Renal cortex interstitium (tissue), 11 donors: ENCODE data around the gene EIF5B. TPM values are rescaled to one million over a fixed set of nuclear protein-coding genes. Genes with fewer than 3 reads are reported as not detected.

Experiments
- DNase-seq, 11 donors: peaks; one replicate each; pipeline ENCODE4 v3.0.0-alpha.2; 2013; ENCODE audit warnings: low read depth in 9 of 11, low spot score in 4 of 11; ENCODE audit errors: extremely low read depth in 1 of 11
- polyA plus RNA-seq, 3 donors: library from polyadenylated mRNA; unstranded; fragments of 120-200 nt; gene quantifications; one replicate each; pipeline ENCODE4 v1.2.1, GENCODE V29; 2013; ENCODE audit not compliant: insufficient read length in 3 of 3

EIF5B gene
- polyA plus RNA-seq, 3 donors, result 66.0 to 78.0 (median 72.0) TPM

DNA sequence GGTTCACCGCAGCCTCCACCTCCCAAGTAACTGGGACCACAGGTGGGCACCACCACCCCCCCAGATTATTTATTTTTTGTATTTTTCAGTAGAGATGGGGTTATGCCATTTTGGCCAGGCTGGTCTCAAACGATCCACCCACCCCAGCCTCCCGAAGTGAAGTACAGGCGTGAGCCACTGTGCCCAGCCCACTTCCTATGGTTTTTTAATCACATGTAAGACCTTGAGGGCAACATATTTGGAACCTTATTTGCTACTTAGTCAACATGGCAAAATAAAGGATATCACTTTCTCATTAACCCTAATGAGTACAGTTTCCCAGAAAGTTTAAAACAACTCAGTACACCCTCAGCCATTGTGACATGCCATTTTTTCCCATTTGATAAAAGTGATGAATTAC lies 64.7 kb downstream of the EIF5B start:
- DNase-seq, result no peak

DNA sequence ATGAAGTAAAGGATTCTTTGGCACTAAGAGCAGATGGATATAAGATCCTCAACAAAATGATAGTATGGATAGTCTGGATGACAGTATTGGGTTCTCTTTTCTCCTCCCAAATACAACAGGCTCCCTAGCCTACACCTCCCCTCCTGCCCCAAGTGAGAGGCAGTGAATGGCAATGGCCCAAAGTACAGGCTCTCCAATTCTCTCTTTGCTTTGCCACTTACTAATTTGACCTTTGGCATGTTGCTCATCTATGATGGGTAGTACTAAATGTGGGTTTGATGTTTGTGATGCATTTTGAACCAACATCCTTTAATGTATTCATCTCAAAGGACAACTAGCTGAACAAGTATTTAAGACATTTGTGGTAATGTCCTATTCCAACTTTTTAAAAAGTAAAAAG lies 65.9 kb downstream of the EIF5B start:
- no peak for DNase-seq

DNA sequence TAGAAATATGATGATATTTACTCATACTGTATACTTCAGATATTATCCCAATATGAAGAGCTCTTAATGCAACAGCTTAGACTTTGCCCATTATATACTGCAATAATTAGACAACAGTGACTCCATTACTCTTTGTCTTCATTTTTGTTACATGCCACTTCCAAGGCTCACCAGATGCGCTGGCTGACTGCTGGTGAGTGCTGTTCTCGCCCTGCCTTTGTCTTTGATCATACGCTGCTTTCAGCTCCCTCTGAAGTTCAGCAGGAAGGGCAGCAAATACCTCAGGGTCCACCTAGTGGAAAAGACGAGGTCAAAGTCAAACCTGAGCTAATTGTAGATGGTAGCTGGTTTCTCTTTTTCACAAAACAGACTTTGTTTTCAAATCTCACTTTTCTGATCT lies 66.3 kb downstream of the EIF5B start:
- peak in 7 of 11 donors; percentile 8 to 28 (median 12) for DNase-seq

DNA sequence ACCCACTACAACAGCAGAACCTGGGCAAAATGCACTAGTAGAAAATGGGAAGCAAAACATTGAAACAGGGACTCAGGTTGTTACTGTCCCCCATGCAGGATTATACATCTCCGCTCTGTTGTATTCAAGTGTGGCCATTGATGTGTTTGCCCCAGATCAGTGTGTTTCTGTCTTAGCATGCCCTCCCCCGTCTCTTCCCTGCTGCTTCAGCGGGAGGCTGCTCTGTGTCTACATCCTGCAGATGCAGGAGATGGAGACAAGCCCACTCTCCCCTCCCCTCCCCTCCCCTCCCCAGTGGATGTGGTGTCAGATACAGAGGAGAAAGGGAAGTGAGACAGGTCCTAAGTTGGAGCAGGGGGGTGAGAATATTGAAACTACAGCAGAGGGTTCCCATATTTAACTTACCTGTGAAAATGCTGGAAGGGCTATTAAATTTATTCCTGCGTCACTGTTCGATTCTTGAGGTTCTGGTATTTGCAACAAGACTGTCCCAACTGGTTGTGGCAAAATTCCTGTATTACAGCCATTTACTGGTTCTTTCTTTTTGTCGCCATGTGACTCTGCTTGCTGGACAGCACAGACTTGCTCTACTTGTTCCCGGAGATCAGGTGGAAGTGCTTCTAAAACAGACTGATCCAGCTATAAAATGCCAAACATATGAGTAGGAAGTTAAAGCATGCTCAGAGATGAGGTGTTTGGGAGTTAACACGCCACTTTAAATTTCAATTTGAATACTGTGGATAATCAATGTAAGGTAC lies 67.0 kb downstream of the EIF5B start:
- DNase-seq, result peak in 2 of 11 donors; percentile 3 to 6

DNA sequence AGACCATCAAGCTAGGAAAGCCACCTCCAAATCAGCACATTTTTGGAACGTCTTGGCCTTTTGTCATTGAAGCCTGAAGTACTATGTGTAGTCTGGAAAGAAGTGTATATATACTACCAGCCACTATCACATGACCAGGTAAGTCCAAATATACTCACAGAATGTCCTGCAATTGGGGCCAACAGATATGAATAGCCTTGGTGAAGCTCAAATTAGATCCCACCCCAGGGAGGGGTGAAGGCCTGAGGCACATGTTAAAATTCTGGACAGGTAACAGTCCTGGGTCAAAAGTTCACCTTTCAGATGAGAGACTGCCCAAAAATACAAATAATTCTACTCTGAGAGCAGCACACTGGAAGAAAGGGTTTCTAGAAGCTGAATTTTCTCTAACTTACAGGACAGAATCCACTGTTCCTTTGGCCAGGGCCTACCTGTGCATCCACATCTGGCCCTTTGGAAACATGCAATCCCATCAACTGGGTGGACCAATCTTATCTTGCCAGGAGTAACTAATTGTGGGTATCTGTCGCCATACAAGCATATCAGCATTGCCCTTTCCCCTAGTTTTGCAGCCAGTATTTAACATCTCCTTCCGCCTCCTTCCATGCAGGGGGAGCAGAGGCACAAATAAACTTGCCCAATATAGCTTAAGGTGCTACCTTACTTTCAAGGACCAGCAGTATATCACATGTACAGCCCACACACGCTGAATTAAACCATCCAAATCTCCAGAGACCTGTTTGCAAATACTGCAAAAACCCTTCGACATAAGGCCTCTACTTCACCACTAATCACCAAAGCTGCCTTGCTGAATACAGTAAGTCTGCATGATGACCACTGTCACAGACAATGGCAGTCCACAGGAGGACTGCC lies 67.8 kb downstream of the EIF5B start:
- no peak for DNase-seq

DNA sequence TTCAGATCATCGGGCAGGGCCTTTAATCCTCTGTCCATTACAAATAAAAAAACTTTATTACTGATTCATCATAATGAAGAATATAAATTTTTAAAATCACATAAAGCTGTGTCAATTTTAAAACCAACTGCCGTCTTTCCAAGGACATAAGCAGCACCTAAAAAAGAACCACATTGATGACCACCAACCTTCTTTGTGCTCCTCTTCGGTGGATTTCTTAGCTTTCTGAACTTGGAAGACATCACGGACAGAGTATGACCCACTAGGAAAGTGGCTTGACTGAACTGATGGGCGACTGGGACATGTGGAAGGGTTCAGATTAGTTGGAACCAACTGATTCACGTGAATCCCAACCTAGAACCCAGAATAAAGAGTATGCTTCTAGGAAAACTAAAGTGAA lies 68.9 kb downstream of the EIF5B start:
- no peak for DNase-seq

DNA sequence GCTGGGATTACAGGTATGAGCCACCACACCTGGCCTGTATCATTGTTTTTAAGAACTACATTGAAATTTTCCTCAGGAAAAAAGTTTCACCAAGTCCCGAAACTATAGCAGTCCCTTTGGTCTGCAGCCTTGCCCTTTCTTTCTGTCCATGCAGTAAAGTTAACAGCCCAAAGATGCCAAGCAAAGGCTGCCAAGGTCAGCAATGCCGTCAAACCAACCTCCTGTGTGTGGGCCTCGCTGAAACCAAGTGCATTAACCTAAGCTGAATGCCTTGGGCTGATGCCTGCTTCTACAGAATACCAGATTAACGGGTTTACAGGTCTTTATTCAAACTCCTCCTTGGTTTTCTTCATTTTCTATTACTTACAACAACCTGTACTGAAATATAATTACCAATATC lies 73.1 kb downstream of the EIF5B start:
- DNase-seq, result no peak

DNA sequence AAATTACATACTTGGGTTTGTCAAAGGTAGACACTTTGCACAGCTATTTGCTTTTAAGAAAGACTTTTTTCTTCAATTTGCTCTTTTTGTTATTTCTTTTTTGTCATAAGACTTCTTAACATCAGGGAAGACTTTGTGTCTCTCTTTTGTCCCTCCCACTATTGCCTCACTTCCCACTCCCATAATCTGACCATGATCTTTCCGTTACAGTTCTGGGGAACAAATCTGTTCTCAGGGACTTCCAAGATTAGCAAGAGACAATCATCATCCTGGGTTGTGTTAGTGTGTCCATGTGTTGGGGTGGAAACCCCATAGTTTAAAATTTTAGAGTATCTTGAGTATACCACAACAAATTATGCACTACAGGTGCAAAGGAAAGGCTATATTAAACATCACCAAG lies 77.4 kb downstream of the EIF5B start:
- no peak for DNase-seq

DNA sequence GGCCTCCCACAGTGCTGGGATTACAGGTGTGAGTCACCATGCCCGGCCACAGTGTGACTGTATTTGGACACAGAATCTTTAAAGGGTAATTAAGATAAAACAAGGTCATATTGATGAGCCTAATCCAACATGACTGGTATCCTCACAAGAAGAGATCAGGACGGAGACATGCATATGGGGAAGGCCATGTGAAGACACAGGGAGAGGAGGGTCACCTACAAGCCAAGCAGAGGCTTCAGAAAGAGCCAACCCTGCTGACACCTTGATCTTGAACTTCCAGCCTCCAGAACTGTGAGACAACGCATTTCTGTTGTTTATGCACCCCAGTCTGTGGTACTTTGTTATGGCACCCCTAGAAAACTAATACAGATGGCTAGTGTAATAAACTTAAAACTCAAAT lies 80.2 kb downstream of the EIF5B start:
- no peak for DNase-seq

DNA sequence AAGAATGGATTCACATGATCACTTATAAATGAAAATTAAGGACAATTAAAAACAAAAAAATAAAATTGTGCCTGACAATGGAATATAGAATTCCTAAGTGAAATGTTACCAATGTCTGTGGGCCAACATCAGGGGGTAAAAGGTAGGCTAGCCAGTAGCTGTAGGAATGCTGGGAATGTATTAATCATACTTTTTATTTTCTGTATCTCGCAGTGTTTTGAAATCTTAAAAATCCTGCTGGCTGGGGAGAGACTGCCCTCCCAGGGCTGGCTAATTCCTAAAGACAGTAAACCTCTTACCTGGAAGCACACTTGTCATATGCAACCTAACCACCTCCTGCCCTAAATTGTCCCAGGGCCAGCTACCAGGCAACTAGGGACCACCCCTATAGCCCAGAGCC lies 82.8 kb downstream of the EIF5B start:
- DNase-seq, result no peak

DNA sequence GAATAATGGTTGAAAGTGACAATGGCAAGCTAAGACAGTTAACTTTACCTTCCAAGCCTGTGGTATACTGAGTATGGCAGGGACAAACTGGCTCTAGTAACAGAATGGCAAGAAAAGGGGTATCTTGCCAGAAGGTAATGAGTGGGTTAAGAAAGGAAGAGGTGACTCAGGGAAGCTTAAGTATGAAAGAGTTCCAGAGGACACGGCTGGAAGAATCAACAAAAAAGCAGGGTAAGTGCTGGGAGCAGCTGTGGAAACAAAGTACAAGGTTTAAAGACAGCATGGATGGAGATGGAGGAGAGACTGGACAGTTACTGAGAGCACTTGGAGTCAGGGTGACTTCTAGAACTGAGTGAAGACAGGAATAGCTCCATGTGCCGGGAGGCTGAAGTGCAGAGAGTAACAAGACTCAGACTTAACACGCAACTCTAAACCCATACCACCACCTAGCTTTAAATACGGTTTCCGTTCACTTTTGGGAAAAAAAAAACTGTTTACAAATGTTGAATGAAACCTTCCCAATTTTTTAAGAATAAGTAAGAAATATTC lies 83.6 kb downstream of the EIF5B start:
- DNase-seq, result no peak

DNA sequence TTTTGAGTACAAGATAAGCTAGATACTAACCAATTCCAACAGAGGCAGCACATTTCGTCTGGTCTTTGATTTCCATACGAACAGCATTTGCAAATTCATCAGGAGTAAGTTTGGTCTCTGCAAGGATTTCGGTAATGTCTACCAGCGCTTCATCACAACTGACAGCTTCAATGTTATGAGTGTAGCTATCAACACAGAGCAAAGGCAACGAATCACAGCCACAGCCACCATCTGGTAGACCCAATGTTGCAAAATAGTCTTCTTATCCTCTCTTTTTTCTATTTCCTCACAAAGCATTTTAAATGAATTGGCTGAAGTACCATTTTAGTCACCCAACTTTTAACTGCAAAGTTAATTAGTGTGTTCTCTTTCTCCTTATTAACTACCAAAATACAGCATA lies 84.3 kb downstream of the EIF5B start:
- DNase-seq, result no peak

DNA sequence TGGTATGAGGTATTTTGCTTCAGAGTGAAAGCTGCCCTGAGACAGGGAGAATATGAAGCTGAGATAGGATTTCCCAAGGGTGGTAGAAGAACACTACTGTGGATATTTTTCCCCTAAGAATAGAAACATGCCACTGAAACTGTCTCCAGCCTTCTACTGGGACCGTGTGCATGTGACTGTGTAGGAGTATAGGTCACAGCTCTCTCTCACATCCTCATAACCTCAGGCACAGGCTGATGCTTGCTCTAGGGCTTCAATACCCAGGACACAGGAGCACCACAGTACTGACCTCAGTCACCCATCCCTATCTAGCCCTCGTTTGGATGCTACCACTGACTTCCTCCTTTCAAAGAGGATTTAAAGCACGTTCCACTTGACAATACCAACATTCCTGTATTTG lies 85.4 kb downstream of the EIF5B start:
- DNase-seq, result no peak

DNA sequence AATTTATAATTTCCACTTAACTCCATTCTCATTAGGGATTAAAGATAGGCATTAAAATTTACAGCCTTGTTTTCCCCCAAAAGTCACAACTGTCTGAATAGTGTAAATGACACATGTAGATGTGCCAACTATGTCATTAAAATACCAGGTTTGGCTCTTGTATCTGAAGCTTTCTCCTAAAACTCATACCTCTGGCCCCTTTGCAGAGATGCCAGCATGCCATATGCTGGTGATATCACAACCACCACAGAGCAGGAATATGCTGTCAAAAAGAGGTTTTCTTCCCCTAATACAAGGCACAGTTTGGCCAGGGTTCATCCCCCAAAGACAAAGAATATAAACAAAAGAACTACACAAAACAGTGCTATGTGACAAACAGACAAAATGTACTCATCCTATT lies 87.2 kb downstream of the EIF5B start:
- no peak for DNase-seq

DNA sequence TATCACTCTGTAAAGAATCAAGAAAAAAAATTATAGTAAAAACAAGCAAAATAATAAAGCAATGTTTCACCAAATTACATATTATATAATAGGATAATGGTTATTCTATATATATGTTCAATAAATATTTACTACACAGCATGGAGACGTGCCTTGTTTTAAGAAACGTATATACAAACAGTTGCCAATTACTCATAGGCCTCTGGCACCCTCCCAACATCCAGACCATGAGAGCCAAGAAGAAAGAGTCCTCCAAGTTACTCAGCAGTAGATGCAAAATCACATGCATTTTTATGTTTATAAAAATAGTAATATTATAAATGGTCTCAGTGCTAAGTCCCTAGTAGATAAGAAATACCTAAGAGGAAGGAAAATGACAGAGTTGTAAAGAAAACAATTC lies 87.8 kb downstream of the EIF5B start:
- no peak for DNase-seq

DNA sequence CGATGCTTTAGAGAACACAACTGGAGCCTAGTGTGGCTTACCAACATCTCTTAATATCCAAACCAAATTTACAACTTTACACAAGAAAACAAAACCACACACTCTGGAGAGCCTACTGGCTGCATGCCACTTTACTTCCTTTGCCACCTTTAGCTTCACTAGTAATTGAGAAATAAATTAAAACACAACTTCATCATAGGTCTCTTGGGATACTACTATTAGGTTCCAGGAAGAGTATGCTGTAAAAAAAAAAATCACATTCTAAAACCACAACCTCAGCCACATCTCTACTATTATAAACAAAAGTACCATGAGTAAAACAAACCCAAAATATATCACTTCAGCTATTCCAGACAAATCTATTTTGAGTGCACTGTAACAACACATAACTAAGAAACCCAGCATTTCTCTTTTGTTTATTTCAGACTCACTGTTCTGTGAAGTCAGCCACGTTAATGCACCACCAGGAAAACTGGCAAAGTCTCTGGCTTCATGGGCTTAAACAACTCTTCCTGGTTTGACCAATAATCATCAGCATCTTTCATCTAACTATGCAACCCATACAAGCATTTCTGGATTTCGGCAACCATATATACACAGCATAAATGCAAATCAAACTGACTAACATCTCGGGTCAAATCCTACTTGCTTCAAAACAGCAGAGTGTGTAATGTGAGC lies 93.6 kb downstream of the EIF5B start:
- no peak for DNase-seq

DNA sequence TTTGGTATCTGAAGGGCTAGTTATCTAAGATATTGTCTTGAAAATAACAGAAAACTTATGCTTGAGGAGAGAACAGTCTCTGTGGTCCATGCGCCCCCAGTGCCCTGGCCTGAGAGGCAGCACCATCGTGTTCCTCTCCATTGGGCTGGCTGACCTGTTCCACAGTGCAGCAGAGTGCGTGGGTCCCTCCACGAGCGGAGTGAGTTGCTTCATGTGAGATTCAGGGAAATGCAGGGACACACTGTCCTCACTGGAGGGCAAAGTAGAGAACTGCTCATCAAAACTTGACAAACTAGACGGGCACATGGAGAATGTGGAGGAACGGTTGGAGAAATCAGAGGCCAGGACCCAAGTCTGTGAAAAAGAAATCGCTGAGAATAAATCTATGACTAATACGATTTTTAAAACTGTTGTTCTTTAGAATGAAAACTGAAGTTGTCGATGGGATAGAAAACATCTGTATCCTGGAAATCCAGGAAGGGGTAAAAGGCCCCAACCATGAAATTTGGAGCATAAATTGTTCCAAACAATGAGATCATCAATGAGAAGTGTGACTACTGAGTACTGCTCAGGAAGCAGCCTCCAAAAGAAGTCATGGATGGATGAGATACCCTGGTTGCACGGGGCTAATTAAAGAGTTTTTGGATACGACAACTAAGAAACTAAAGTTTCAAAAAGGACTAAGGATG lies 94.5 kb downstream of the EIF5B start:
- DNase-seq, result no peak

DNA sequence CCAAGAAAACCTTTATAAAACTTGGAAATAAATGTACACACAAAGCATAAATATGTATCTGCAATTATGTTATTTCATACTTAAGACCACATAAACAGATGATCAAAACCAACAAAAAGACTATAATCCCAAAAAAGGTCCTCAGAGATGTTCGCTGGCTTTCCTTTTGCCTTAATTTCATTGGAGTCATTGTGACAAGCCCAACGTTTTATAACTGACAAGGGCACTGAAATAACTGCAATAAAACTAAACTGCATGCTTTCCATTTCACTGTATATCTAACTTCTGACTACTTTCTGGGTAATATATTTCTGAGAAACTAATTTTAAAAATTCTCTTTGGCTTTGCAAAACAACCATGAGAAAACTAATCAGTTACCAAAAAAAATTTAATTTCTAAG lies 96.2 kb downstream of the EIF5B start:
- no peak for DNase-seq

DNA sequence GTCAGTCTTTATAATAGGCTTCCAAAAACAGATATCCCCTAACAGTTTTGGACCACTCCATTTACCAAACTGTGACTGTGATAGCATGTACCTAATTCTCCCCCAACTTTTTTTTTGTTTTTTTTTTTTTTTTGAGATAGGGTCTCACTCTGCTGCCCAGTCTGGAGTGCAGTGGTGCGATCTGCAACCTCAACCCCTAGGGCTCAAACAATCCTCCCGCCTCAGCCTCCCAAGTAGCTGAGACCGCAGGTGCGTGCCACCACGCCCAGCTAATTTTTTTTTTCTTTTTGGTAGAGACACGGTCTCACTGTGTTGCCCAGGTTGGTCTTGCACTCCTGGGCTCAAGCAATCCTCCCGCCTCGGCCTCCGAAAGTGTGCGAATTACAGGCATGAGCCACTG lies 99.7 kb downstream of the EIF5B start:
- DNase-seq, result no peak
